ENCODE data around the gene SPART.

DNA sequence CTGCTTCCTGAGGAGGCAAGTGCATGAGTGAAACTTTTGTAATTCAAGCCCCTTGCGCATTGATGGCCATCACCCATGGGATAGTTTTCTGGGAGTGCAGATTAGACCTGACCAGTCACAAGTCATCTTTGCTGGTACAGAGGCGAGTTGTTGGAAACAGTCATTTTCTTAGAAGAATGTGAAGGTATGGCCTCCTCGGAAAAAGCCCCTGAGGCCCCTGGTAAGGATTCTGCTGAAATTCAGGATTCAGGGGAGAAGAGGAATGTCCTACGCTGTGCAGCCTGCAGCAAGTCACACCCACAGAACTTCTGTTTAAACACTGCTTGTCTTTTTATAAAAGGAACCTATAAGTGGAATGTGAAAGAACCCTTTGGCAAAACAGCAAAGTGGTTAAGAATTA lies 11.0 kb upstream of the SPART start:
- TF ChIP-seq, protein P1, sequence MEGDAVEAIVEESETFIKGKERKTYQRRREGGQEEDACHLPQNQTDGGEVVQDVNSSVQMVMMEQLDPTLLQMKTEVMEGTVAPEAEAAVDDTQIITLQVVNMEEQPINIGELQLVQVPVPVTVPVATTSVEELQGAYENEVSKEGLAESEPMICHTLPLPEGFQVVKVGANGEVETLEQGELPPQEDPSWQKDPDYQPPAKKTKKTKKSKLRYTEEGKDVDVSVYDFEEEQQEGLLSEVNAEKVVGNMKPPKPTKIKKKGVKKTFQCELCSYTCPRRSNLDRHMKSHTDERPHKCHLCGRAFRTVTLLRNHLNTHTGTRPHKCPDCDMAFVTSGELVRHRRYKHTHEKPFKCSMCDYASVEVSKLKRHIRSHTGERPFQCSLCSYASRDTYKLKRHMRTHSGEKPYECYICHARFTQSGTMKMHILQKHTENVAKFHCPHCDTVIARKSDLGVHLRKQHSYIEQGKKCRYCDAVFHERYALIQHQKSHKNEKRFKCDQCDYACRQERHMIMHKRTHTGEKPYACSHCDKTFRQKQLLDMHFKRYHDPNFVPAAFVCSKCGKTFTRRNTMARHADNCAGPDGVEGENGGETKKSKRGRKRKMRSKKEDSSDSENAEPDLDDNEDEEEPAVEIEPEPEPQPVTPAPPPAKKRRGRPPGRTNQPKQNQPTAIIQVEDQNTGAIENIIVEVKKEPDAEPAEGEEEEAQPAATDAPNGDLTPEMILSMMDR (conservative IDR thresholded peaks at IDR 0.05; ENCODE audit: low read length), result no peak
- TF ChIP-seq EZH2phosphoT487 (IDR thresholded peaks at IDR 0.05; ENCODE audit: borderline replicate concordance), result no peak
